ENCODE data around the gene NR2F1-AS1. TPM values are rescaled to one million over a fixed set of nuclear protein-coding genes. Genes with fewer than 3 reads are reported as not detected.

Gene NR2F1-AS1
- total RNA-seq, 1 experiment from 2014 or later: not detected

- no peak overlapping the region for H3K27ac Mint-ChIP-seq (ENCODE audit: unreplicated experiment)
- no peaks in the 10 kb centered on the region for H3K9me3 Mint-ChIP-seq (ENCODE audit: unreplicated experiment)
- POLR2A ChIA-PET: no interaction called here
- Histone ChIP-seq H3K36me3 (ENCODE audit: control insufficient read depth, insufficient read depth, low read length) (no peaks in the 10 kb centered on the region), H3K4me1 (no peaks in the 10 kb centered on the region), H3K27me3 (replicated peaks; ENCODE audit: control insufficient read depth, insufficient read depth, low read length) (no peaks in the 10 kb centered on the region), H3K4me3 (ENCODE audit: low read depth, low read length) (no peak overlapping the region), H3K9me3 (no peaks in the 10 kb centered on the region)
- no TSS peak for BruUV-seq (replicated peaks)
- CTCF ChIA-PET: no interaction called here
- DNase-seq: no peak
- H3K4me1 Mint-ChIP-seq (ENCODE audit: low read depth, unreplicated experiment): no peaks in the 10 kb centered on the region
- no peaks in the 10 kb centered on the region for H3K36me3 Mint-ChIP-seq (ENCODE audit: insufficient read depth, unreplicated experiment)
- H3K4me3 Mint-ChIP-seq (ENCODE audit: unreplicated experiment): no peak overlapping the region
- H3K27me3 Mint-ChIP-seq (ENCODE audit: insufficient read depth, unreplicated experiment): no peaks in the 10 kb centered on the region
- TF ChIP-seq CTCF (IDR thresholded peaks at IDR 0.05; ENCODE audit: insufficient read depth in 1 of 2, low read depth in 1 of 2, low read length in 1 of 2, severe bottlenecking in 1 of 2, unreplicated experiment in 1 of 2): no peak
- intact Hi-C loops (cut with micrococcal nuclease; ENCODE audit: unreplicated experiment): no loop called here
Measured at GRCh38 chr5:93517828-93518227, 63.2 kb downstream of the NR2F1-AS1 start.

- Histone ChIP-seq H3K36me3 (ENCODE audit: control insufficient read depth, insufficient read depth, low read length) (no peaks in the 10 kb centered on the region), H3K27me3 (replicated peaks; ENCODE audit: control insufficient read depth, insufficient read depth, low read length) (no peaks in the 10 kb centered on the region), H3K4me3 (ENCODE audit: low read depth, low read length) (no peak overlapping the region), H3K4me1 (no peaks in the 10 kb centered on the region), H3K9me3 (no peaks in the 10 kb centered on the region)
- H3K36me3 Mint-ChIP-seq (ENCODE audit: insufficient read depth, unreplicated experiment): no peaks in the 10 kb centered on the region
- no TSS peak for BruUV-seq (replicated peaks)
- no peaks in the 10 kb centered on the region for H3K27me3 Mint-ChIP-seq (ENCODE audit: insufficient read depth, unreplicated experiment)
- DNase-seq: no peak
- no peaks in the 10 kb centered on the region for H3K4me1 Mint-ChIP-seq (ENCODE audit: low read depth, unreplicated experiment)
- H3K9me3 Mint-ChIP-seq (ENCODE audit: unreplicated experiment): no peaks in the 10 kb centered on the region
- no peak overlapping the region for H3K27ac Mint-ChIP-seq (ENCODE audit: unreplicated experiment)
- TF ChIP-seq CTCF (IDR thresholded peaks at IDR 0.05; ENCODE audit: insufficient read depth in 1 of 2, low read depth in 1 of 2, low read length in 1 of 2, severe bottlenecking in 1 of 2, unreplicated experiment in 1 of 2): no peak
- ChIA-PET POLR2A (no interaction called here), CTCF (no interaction called here)
- intact Hi-C loops (cut with micrococcal nuclease; ENCODE audit: unreplicated experiment): no loop called here
- H3K4me3 Mint-ChIP-seq (ENCODE audit: unreplicated experiment): no peak overlapping the region
Measured at GRCh38 chr5:93513298-93513697, 67.7 kb downstream of the NR2F1-AS1 start.

- H3K9me3 ChIP-seq: no peaks in the 10 kb centered on the region
- CTCF ChIA-PET: no interaction called here
- no peaks in the 10 kb centered on the region for H3K4me1 ChIP-seq
- intact Hi-C loops (cut with micrococcal nuclease; ENCODE audit: unreplicated experiment): no loop called here
- POLR2A ChIA-PET: no interaction called here
- H3K4me3 ChIP-seq (ENCODE audit: low read depth, low read length): no peak overlapping the region
- no peak overlapping the region for H3K4me3 Mint-ChIP-seq (ENCODE audit: unreplicated experiment)
- H3K27me3 Mint-ChIP-seq (ENCODE audit: insufficient read depth, unreplicated experiment): no peaks in the 10 kb centered on the region
- H3K9me3 Mint-ChIP-seq (ENCODE audit: unreplicated experiment): no peaks in the 10 kb centered on the region
- no peak for TF ChIP-seq CTCF (IDR thresholded peaks at IDR 0.05; ENCODE audit: insufficient read depth in 1 of 2, low read depth in 1 of 2, low read length in 1 of 2, severe bottlenecking in 1 of 2, unreplicated experiment in 1 of 2)
- H3K27me3 ChIP-seq (replicated peaks; ENCODE audit: control insufficient read depth, insufficient read depth, low read length): no peaks in the 10 kb centered on the region
- no peaks in the 10 kb centered on the region for H3K36me3 ChIP-seq (ENCODE audit: control insufficient read depth, insufficient read depth, low read length)
- no peak for DNase-seq
- no TSS peak for BruUV-seq (replicated peaks)
- H3K4me1 Mint-ChIP-seq (ENCODE audit: low read depth, unreplicated experiment): no peaks in the 10 kb centered on the region
- no peak overlapping the region for H3K27ac Mint-ChIP-seq (ENCODE audit: unreplicated experiment)
- no peaks in the 10 kb centered on the region for H3K36me3 Mint-ChIP-seq (ENCODE audit: insufficient read depth, unreplicated experiment)
Measured at GRCh38 chr5:93512799-93513198, 68.2 kb downstream of the NR2F1-AS1 start.

All from Caco-2 (cell line).